Liver (tissue), 9 donors: ENCODE results near the gene AOPEP. TPM values are rescaled to one million over a fixed set of nuclear protein-coding genes. Genes with fewer than 3 reads are reported as not detected.

ENCODE experiments used
- DNase-seq: peaks from one replicate; pipeline ENCODE4 v3.0.0-alpha.2; 2017; ENCODE audit warnings: low spot score
- H3K27ac ChIP-seq, 2 donors: one replicate each; pipeline ENCODE4 v1.7.0; 2013; ENCODE audit warnings: inconsistent platforms in 2 of 2, low read length in 2 of 2, control low read depth in 1 of 2, low read depth in 1 of 2, mild to moderate bottlenecking in 1 of 2
- H3K27me3 ChIP-seq, 4 donors: one replicate each; pipeline versions ENCODE4 v1.6.1 to v1.7.0; 2013; ENCODE audit warnings: low read length in 3 of 4, inconsistent platforms in 1 of 4, mild to moderate bottlenecking in 1 of 4, moderate library complexity in 1 of 4; ENCODE audit not compliant: control insufficient read depth in 4 of 4, insufficient read depth in 4 of 4
- H3K36me3 ChIP-seq, 4 donors: one replicate each; pipeline versions ENCODE4 v1.6.1 to v1.7.0; 2013; ENCODE audit warnings: low read length in 3 of 4, mild to moderate bottlenecking in 3 of 4, low read depth in 1 of 4, moderate library complexity in 1 of 4; ENCODE audit not compliant: control insufficient read depth in 4 of 4, insufficient read depth in 3 of 4
- H3K4me1 ChIP-seq, 4 donors: one replicate each; pipeline versions ENCODE4 v1.6.1 to v1.7.0; 2013; ENCODE audit warnings: low read length in 3 of 4, mild to moderate bottlenecking in 3 of 4, moderate library complexity in 1 of 4; ENCODE audit not compliant: control insufficient read depth in 4 of 4, insufficient read depth in 4 of 4
- H3K4me3 ChIP-seq, 3 donors: one replicate each; pipeline versions ENCODE4 v1.6.1 to v1.7.0; 2013; ENCODE audit warnings: low read length in 3 of 3, control low read depth in 1 of 3, low read depth in 1 of 3, mild to moderate bottlenecking in 1 of 3
- H3K9ac ChIP-seq, 2 donors: one replicate each; pipeline ENCODE4 v1.7.0; 2013; ENCODE audit warnings: low read length in 2 of 2, mild to moderate bottlenecking in 2 of 2, moderate library complexity in 2 of 2, control low read depth in 1 of 2, low read depth in 1 of 2
- H3K9me3 ChIP-seq, 4 donors: one replicate each; pipeline versions ENCODE4 v1.6.1 to v1.7.0; 2013; ENCODE audit warnings: low read length in 3 of 4; ENCODE audit not compliant: control insufficient read depth in 4 of 4
- ATF3 ChIP-seq: IDR thresholded peaks from 2 replicates; pipeline ENCODE4 v1.6.1; 2016; ENCODE audit warnings: antibody characterized with exemption
- FOXA1 ChIP-seq: IDR thresholded peaks from 2 replicates; pipeline ENCODE4 v1.6.1; 2016; ENCODE audit warnings: antibody characterized with exemption
- FOXA2 ChIP-seq: IDR thresholded peaks from 2 replicates; pipeline ENCODE4 v1.6.1; 2016; ENCODE audit warnings: antibody characterized with exemption
- GABPA ChIP-seq, 2 donors: IDR thresholded peaks in 1 of 2; conservative IDR thresholded peaks in 1 of 2; 2 replicates each; pipeline ENCODE4 v1.6.1; 2016; ENCODE audit warnings: antibody characterized with exemption in 2 of 2, mild to moderate bottlenecking in 1 of 2, moderate library complexity in 1 of 2
- HNF4A ChIP-seq, 2 donors: conservative IDR thresholded peaks; 2 replicates each; pipeline ENCODE4 v1.6.1; 2016; ENCODE audit warnings: antibody characterized with exemption in 2 of 2, mild to moderate bottlenecking in 2 of 2
- HNF4G ChIP-seq: IDR thresholded peaks from 2 replicates; pipeline ENCODE4 v1.6.1; 2016; ENCODE audit warnings: antibody characterized with exemption
- MAX ChIP-seq: IDR thresholded peaks from 2 replicates; pipeline ENCODE4 v1.6.1; 2016; ENCODE audit warnings: antibody characterized with exemption
- NR2F2 ChIP-seq: IDR thresholded peaks from 2 replicates; pipeline ENCODE4 v1.6.1; 2016; ENCODE audit warnings: antibody characterized with exemption
- REST ChIP-seq: IDR thresholded peaks from 2 replicates; pipeline ENCODE4 v1.6.1; 2016; ENCODE audit warnings: antibody characterized with exemption, mild to moderate bottlenecking
- RXRA ChIP-seq, 2 donors: IDR thresholded peaks; 2 replicates each; pipeline ENCODE4 v1.6.1; 2017 to 2018; ENCODE audit warnings: antibody characterized with exemption in 2 of 2, mild to moderate bottlenecking in 1 of 2
- SP1 ChIP-seq: IDR thresholded peaks from 2 replicates; pipeline ENCODE4 v1.6.1; 2018; ENCODE audit warnings: antibody characterized with exemption, mild to moderate bottlenecking
- TAF1 ChIP-seq: conservative IDR thresholded peaks from 2 replicates; pipeline ENCODE4 v1.6.1; 2016; ENCODE audit warnings: antibody characterized with exemption, mild to moderate bottlenecking
- YY1 ChIP-seq: IDR thresholded peaks from 2 replicates; pipeline ENCODE4 v1.6.1; 2016; ENCODE audit warnings: antibody characterized with exemption, mild to moderate bottlenecking
- ZBTB33 ChIP-seq: IDR thresholded peaks from 2 replicates; pipeline ENCODE4 v1.6.1; 2016; ENCODE audit warnings: antibody characterized with exemption
- WGBS: extraction: QIAGEN DNeasy Blood & Tissue Kit; methylation state at CpG from one replicate; pipeline ENCODE4 v1.1.7; 2013; 5-methylcytosine and 5-hydroxymethylcytosine counted together
- polyA plus RNA-seq, 2 donors: library from polyadenylated mRNA; stranded (reverse) in 1 of 2; unstranded in 1 of 2; fragments of 200-250 nt in 1 of 2; fragments of >200 nt in 1 of 2; fragmentation: Nextera tagmentation in 1 of 2; extraction: Ambion mirVana in 1 of 2; gene quantifications; one replicate each; pipeline versions ENCODE4 v1.2.1 to v1.2.3, GENCODE V29; 2013 to 2015
- total RNA-seq, 2 donors: library from RNA; depleted of rRNA; stranded (reverse); fragments of >200 nt; gene quantifications; one replicate each; pipeline ENCODE4 v1.2.3, GENCODE V29; 2014
- TF ChIP-seq, protein P1 (sequence below): fragments of 150-350 bp; IDR thresholded peaks from 2 replicates; pipeline ENCODE4 v1.5.1; 2017; ENCODE audit warnings: improper control_type of control experiment, low read depth, low read length; ENCODE audit not compliant: missing input control
- donor health status: healthy.
- donor health status: healthy.
- donor health status: healthy.
- donor health status: healthy.
- donor health status: healthy.

Gene AOPEP
- total and polyA plus RNA-seq, 4 donors = 22.2 to 77.1 (median 34.8) TPM

GRCh38 chr9:94944626-94945025 is 218.1 kb downstream of the AOPEP start:
- WGBS = 95% methylated on average over 1 of the region's 1 CpG
- H3K9me3 ChIP-seq = no peaks in the 10 kb centered on the region
- H3K27ac ChIP-seq = no peak overlapping the region

GRCh38 chr9:94945197-94946144 is 219.0 kb downstream of the AOPEP start:
- H3K4me1 ChIP-seq = peaks cover 4 to 22% (median 11%) of the 10 kb centered on the region in 4 donors
- no peak overlapping the region for H3K4me3 ChIP-seq
- H3K9ac ChIP-seq = no peak overlapping the region
- H3K27me3 ChIP-seq = no peaks in the 10 kb centered on the region
- H3K36me3 ChIP-seq = no peaks in the 10 kb centered on the region
- WGBS = 92% methylated on average over 14 of the region's 14 CpGs
- H3K27ac ChIP-seq = peak overlapping the region in 1 of 2 donors; percentile 15
- no peaks in the 10 kb centered on the region for H3K9me3 ChIP-seq
- DNase-seq = no peak
- TF ChIP-seq FOXA1 = no peak
- no peak for TF ChIP-seq ATF3
- TF ChIP-seq GABPA (IDR thresholded peaks at IDR 0.05 in 1 of 2, conservative IDR thresholded peaks at IDR 0.05 in 1 of 2) = no peak
- TF ChIP-seq SP1 = no peak
- no peak for TF ChIP-seq RXRA (IDR thresholded peaks at IDR 0.05)
- TF ChIP-seq NR2F2 = no peak
- TF ChIP-seq REST = no peak
- no peak for TF ChIP-seq TAF1
- TF ChIP-seq FOXA2 = no peak
- no peak for TF ChIP-seq ZBTB33

More at GRCh38 chr9:94944626-94945025, 218.1 kb downstream of the AOPEP start:
- Histone ChIP-seq H3K4me3 (no peak overlapping the region), H3K4me1 (peaks cover 4 to 19% (median 9%) of the 10 kb centered on the region in 4 donors), H3K27me3 (no peaks in the 10 kb centered on the region), H3K36me3 (no peaks in the 10 kb centered on the region), H3K9ac (no peak overlapping the region)
- no peak for DNase-seq
- no peak for TF ChIP-seq MAX
- no peak for TF ChIP-seq SP1
- no peak for TF ChIP-seq ZBTB33
- TF ChIP-seq NR2F2 = no peak
- TF ChIP-seq HNF4A (conservative IDR thresholded peaks at IDR 0.05) = no peak
- TF ChIP-seq, protein P1, sequence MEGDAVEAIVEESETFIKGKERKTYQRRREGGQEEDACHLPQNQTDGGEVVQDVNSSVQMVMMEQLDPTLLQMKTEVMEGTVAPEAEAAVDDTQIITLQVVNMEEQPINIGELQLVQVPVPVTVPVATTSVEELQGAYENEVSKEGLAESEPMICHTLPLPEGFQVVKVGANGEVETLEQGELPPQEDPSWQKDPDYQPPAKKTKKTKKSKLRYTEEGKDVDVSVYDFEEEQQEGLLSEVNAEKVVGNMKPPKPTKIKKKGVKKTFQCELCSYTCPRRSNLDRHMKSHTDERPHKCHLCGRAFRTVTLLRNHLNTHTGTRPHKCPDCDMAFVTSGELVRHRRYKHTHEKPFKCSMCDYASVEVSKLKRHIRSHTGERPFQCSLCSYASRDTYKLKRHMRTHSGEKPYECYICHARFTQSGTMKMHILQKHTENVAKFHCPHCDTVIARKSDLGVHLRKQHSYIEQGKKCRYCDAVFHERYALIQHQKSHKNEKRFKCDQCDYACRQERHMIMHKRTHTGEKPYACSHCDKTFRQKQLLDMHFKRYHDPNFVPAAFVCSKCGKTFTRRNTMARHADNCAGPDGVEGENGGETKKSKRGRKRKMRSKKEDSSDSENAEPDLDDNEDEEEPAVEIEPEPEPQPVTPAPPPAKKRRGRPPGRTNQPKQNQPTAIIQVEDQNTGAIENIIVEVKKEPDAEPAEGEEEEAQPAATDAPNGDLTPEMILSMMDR = no peak
- no peak for TF ChIP-seq YY1
- no peak for TF ChIP-seq HNF4G
- no peak for TF ChIP-seq ATF3
- TF ChIP-seq TAF1 = no peak
